MCF 10A (cell line): Measurements from ENCODE around the gene SOCS2. TPM values are rescaled to one million over a fixed set of nuclear protein-coding genes. Genes with fewer than 3 reads are reported as not detected.

Experiments used
- BruUV-seq: library from RNA; stranded (reverse); fragments of 400-500 nt; replicated peaks from 2 replicates; lab custom pipeline; 2021; lab: Mats Ljungman, UMichigan
- CTCF ChIA-PET: fragments of 300-600 bp; sonication (Branson Sonifier 250); formaldehyde crosslinking; extraction: SDS; loops from one replicate; lab custom pipeline; 2021; ENCODE audit warnings: antibody characterized with exemption, inconsistent platforms; lab: Yijun Ruan, JAX
- POLR2A ChIA-PET: fragments of 300-600, 350-650 bp; sonication (Branson Sonifier 250); formaldehyde crosslinking; extraction: SDS; loops from one replicate; lab custom pipeline; 2020; ENCODE audit warnings: antibody characterized with exemption, inconsistent platforms; lab: Yijun Ruan, JAX
- DNase-seq: peaks from one replicate; pipeline ENCODE4 v3.0.0-alpha.2; 2018; ENCODE audit not compliant: unreplicated experiment
- H3K27ac Mint-ChIP-seq: one replicate; pipeline ENCODE4 v1.8.0; 2022; ENCODE audit warnings: mild to moderate bottlenecking, low read depth, mixed read lengths; ENCODE audit not compliant: unreplicated experiment
- H3K27me3 Mint-ChIP-seq: one replicate; pipeline ENCODE4 v1.8.0; 2022; ENCODE audit warnings: mixed read lengths; ENCODE audit not compliant: insufficient read depth, unreplicated experiment
- H3K36me3 Mint-ChIP-seq: one replicate; pipeline ENCODE4 v1.8.0; 2022; ENCODE audit warnings: mild to moderate bottlenecking, moderate library complexity, mixed read lengths; ENCODE audit not compliant: insufficient read depth, unreplicated experiment
- H3K4me1 Mint-ChIP-seq: one replicate; pipeline ENCODE4 v1.8.0; 2022; ENCODE audit warnings: mixed read lengths; ENCODE audit not compliant: insufficient read depth, unreplicated experiment
- H3K4me3 Mint-ChIP-seq: one replicate; pipeline ENCODE4 v1.8.0; 2022; ENCODE audit warnings: mild to moderate bottlenecking, moderate library complexity, mixed read lengths; ENCODE audit not compliant: unreplicated experiment
- H3K9me3 Mint-ChIP-seq: one replicate; pipeline ENCODE4 v1.8.0; 2022; ENCODE audit warnings: mixed read lengths; ENCODE audit not compliant: unreplicated experiment
- intact Hi-C: fragments of 100-400 bp; cut with micrococcal nuclease; formaldehyde crosslinking; loops from 2 replicates; pipeline ENCODE4 v1.14.1; 2022
- total RNA-seq: library from RNA; stranded (reverse); gene quantifications from 2 replicates; pipeline ENCODE4 v1.2.3, GENCODE V29; 2022
- TF ChIP-seq, protein P1 (sequence below): fragments of 200-600 bp; IDR thresholded peaks from one replicate; pipeline ENCODE4 v1.8.0; 2022; ENCODE audit warnings: antibody characterized with exemption, mild to moderate bottlenecking; ENCODE audit not compliant: unreplicated experiment

The SOCS2 gene
- total RNA-seq, 1 experiment from 2014 or later, result 44.9 TPM

DNA sequence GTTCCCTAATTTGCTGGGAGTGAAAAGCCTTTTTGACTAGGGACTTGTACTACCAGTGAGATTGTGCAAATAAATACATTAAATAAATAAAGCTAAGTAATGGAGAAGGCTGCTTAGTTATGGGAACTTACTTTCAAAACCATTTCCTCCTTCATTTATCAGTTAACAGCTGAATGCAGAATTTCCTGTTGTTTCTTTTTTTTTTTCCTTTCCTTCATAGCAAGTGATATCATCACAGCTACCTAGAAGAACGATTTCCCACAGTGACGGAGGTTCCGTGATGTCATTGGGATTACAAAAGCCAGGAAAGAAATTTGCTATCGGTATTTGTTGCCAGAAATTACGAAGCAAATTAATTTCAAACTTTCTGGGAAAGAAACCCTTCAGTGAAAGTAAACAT lies 42.1 kb upstream of the SOCS2 start:
- ChIA-PET CTCF (interaction anchor here (2.8 kb wide), 1 partner anchor 571 kb away, joined by 6 read pairs; no protein-coding TSS in a partner anchor), POLR2A (no interaction called here)
- TF ChIP-seq, protein P1, sequence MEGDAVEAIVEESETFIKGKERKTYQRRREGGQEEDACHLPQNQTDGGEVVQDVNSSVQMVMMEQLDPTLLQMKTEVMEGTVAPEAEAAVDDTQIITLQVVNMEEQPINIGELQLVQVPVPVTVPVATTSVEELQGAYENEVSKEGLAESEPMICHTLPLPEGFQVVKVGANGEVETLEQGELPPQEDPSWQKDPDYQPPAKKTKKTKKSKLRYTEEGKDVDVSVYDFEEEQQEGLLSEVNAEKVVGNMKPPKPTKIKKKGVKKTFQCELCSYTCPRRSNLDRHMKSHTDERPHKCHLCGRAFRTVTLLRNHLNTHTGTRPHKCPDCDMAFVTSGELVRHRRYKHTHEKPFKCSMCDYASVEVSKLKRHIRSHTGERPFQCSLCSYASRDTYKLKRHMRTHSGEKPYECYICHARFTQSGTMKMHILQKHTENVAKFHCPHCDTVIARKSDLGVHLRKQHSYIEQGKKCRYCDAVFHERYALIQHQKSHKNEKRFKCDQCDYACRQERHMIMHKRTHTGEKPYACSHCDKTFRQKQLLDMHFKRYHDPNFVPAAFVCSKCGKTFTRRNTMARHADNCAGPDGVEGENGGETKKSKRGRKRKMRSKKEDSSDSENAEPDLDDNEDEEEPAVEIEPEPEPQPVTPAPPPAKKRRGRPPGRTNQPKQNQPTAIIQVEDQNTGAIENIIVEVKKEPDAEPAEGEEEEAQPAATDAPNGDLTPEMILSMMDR, result no peak
- Mint-ChIP-seq H3K27ac (no peak overlapping the region), H3K4me1 (peaks cover 10% of the 10 kb centered on the region), H3K36me3 (no peaks in the 10 kb centered on the region), H3K27me3 (no peaks in the 10 kb centered on the region), H3K9me3 (no peaks in the 10 kb centered on the region), H3K4me3 (no peak overlapping the region)
- DNase-seq, result no peak
- intact Hi-C loops, result no loop called here
- no TSS peak for BruUV-seq

DNA sequence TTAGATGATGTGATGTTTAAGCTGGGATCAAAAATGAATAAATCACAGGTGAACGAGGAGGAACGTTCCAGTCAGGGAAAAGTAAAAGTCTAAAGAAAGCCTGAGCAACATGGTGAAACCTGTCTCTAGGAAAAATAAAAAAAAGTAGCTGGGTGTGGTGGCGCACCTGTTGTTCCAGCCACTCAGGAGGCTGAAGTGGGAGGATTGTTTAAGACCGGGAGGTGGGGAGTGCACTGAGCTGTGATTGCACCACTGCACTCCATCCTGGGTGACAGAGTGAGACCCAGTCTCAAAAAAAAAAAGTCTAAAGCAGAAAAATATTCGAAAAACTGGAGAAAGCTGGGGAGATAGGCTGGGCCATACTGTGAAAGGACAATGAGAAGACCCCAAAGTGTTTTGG lies 39.2 kb upstream of the SOCS2 start:
- intact Hi-C loops, result no loop called here
- TF ChIP-seq, protein P1, result no peak
- no TSS peak for BruUV-seq
- Mint-ChIP-seq H3K4me3 (no peak overlapping the region), H3K36me3 (no peaks in the 10 kb centered on the region), H3K27ac (no peak overlapping the region), H3K9me3 (no peaks in the 10 kb centered on the region), H3K27me3 (no peaks in the 10 kb centered on the region), H3K4me1 (no peaks in the 10 kb centered on the region)
- no peak for DNase-seq
- POLR2A ChIA-PET, result interaction anchor here (0.7 to 1.2 kb wide), 2 partner anchors 10 to 11 kb away, joined by 3 read pairs; no protein-coding TSS in a partner anchor
- CTCF ChIA-PET, result interaction anchor here (0.8 to 1.4 kb wide), 3 partner anchors 542 to 601 kb away, joined by 3 to 4 read pairs (median 4); no protein-coding TSS in a partner anchor

DNA sequence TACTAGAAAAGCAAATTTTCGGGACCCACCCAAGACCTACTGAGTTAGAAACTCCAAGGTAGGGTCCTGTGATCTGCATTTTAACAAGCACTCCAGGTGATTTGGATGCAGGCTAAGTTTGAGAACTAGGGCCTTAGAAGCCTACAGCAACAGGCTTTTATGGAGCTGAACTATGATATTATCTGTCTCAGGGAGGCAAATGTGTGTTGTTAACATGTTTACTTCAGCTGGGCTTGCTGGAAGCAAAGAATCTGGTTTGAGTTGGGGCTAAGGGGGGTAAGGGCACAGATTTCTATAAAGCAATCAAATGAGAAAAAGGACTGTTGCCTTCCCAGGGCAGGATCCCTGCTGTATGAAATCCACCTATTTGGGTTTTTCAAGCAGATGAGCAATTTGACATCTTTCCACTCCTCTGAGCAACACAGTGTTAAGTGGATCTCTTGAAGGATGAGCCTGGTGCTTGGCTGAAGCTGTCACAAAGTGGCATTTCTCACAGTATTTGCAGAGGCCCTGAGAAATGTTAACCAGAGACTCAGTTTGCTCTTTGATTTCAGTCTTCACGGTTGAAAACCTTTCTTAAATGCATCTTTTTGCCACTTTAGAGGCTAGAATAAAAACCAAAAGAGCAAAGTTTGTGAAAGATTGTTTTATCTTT lies 36.2 kb upstream of the SOCS2 start:
- TF ChIP-seq, protein P1, result no peak
- no peaks in the 10 kb centered on the region for H3K36me3 Mint-ChIP-seq
- no peaks in the 10 kb centered on the region for H3K4me1 Mint-ChIP-seq
- ChIA-PET CTCF (interaction anchor here (1.1 to 2.4 kb wide), 2 partner anchors 30 to 566 kb away, joined by 3 to 10 read pairs; no protein-coding TSS in a partner anchor), POLR2A (no interaction called here)
- intact Hi-C loops, result no loop called here
- BruUV-seq, result no TSS peak
- H3K27ac Mint-ChIP-seq, result no peak overlapping the region
- H3K27me3 Mint-ChIP-seq, result no peaks in the 10 kb centered on the region
- H3K9me3 Mint-ChIP-seq, result no peaks in the 10 kb centered on the region
- no peak overlapping the region for H3K4me3 Mint-ChIP-seq
- no peak for DNase-seq

DNA sequence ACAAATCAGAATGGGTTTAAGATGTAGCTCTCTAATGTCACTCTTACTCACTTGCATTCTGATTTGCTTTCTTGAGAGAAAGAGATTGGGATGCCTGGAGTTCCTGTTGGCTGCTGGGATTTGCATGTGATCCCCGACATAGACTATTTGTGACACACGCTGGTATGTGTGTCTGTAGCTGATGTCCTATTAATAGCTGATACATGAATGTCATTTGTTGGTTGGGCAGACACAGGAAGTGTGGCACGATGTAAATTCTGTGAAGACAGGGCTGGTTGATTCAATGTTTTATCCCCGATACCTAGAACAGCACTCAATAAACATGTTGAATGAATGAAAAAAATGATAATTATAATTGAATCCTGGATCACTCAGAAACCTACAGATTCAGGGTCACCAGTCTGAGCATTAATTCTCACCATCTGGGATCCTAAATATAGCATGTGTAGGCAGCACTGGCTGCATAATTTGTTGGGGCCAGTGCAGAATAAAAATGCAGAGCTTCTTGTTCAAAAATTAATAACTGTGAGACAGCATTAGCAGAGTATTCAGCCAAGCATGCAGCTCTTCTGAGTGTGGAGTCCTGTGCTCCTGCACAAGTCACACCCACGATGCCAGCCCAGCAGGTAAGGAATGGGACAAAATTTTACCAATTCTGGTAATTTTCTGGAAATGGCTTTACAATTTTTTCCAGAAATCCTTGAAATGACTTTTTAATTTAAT lies 35.5 kb upstream of the SOCS2 start:
- no peaks in the 10 kb centered on the region for H3K36me3 Mint-ChIP-seq
- H3K4me1 Mint-ChIP-seq, result no peaks in the 10 kb centered on the region
- ChIA-PET POLR2A (interaction anchor here (0.6 kb wide), 1 partner anchor 34 kb away, joined by 3 read pairs; no protein-coding TSS in a partner anchor), CTCF (interaction anchor here (1.1 to 2.4 kb wide), 2 partner anchors 30 to 565 kb away, joined by 3 to 10 read pairs; no protein-coding TSS in a partner anchor)
- TF ChIP-seq, protein P1, result no peak
- H3K4me3 Mint-ChIP-seq, result no peak overlapping the region
- no peak for DNase-seq
- BruUV-seq, result no TSS peak
- intact Hi-C loops, result no loop called here
- no peaks in the 10 kb centered on the region for H3K27me3 Mint-ChIP-seq
- no peak overlapping the region for H3K27ac Mint-ChIP-seq
- no peaks in the 10 kb centered on the region for H3K9me3 Mint-ChIP-seq
